SKM-1 treated with dmso at 0.1 percent for 144 hours (cell line): ENCODE data around the gene NME7.

Experiments used
- DNase-seq: peaks from one replicate; lab custom pipeline; 2025; ENCODE audit not compliant: unreplicated experiment; lab: John Stamatoyannopoulos, UW

NME7 gene

DNA sequence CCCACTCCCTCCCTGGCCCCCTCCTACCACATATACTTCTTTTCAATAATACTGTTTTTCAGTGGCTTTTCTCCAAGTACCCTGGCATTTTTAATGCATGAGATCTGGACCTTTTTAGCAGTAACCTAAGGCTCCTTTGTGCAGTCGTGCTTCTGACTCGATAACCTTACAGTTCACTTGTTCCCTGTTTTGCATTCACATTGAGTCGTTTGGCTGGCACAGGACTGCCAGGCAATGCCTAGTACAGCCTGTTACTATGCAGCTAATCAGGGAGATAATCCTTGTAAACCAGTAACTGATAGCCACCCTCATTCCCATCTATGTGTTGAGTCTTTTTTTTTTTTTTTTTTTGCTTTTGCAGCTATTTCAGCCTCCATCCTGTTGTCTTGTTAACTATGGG lies 257.4 kb downstream of the NME7 start:
- DNase-seq: no peak

DNA sequence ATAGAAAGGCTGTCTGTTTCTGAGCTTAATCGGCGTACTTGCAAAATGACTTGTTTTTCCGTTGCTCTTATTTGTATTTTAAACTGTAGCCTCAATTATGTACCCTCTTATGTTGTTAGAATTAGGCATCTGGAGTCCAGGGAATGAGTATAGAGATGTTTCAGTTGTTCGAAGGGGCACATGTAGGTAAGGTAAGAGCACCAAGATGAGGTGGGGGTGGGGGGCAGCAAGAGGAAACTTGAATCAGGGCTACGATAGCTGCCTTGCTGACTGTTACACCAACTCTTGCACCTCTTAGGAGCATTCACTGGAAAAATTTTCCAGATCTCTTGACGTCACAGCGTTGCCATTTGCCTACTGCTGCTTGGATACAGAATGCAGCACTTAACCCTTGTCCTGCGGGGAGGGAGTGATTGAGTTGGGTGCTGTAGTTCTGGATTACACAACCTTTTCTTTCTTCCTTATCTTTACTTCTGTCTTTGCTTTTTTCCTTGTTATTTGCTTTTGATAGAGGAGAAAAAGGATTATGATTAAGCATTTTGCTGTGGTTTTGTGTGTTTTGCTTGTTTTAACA lies 257.9 kb downstream of the NME7 start:
- no peak for DNase-seq

GRCh38 chr1:169108863-169109560 lies 258.6 kb downstream of the NME7 start:
- no peak for DNase-seq

GRCh38 chr1:169108223-169108622 lies 259.4 kb downstream of the NME7 start:
- no peak for DNase-seq

GRCh38 chr1:169107603-169108208 lies 259.9 kb downstream of the NME7 start:
- DNase-seq: no peak

- no peak for DNase-seq
Observed at GRCh38 chr1:169106921-169107602, 260.5 kb downstream of the NME7 start.

GRCh38 chr1:169106095-169106920 lies 261.3 kb downstream of the NME7 start, which contains the start of gene ATP1B1:
TSS of gene ATP1B1 (plus strand) at chr1:169106690. CDS start at chr1:169106830, 140 bp downstream.
- DNase-seq: peak; percentile 93

DNA sequence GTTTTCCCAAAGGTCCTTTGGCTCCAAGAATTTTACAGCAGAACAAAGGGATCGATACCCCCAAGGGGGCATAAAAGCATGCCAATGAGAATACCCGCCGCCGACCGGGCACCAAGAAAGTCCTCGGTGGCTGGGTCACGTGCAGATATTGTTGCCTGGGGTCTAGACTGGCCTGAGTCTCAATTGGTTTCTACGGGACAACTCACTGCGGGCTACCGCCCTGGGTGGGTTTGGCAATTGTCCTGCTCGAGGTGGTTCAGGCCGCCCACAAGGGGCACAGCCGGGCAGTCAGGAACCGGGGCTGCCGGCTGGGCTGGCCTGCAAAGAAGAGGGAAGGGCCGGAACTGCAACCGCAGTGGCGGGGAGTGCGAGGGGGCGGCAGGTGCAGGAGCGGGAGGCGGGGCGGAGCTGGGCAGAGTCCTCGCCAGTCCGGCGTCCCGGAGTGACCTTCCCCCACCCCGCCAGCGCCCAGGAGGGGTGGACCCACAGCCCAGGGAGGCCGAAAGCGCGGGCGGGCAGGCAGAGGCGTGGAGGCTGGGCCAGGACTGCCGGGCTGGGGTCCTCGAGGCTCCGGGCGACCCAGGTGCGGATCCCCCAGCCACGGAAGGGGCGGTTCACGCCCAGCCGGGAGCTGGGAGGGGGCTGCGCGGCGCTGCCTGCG lies 262.0 kb downstream of the NME7 start:
- peak; percentile 62 for DNase-seq

- DNase-seq: no peak
Observed at GRCh38 chr1:169105087-169105433, 262.5 kb downstream of the NME7 start.

DNA sequence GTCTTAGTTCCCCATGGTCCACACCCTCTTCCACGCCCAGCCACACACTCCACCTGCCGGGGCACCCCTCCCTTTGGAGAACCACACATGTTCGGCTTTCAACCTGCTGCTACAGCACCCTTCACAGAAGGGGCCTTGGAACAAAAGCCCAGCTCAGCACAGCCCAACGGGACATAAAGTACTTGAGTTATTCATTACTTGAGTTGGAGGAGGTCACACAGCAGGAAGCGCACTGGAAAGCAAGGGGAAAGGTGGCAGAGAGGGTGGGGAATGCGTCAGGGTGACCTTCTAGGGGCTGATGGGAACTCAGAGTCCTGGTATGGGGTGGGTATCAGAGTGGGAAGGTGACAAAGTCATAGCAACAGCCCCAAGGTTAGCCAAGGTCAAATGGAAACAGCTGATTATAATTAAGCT lies 264.1 kb downstream of the NME7 start:
- DNase-seq: no peak

- no peak for DNase-seq
Observed at GRCh38 chr1:169103002-169103401, 264.6 kb downstream of the NME7 start.

DNA sequence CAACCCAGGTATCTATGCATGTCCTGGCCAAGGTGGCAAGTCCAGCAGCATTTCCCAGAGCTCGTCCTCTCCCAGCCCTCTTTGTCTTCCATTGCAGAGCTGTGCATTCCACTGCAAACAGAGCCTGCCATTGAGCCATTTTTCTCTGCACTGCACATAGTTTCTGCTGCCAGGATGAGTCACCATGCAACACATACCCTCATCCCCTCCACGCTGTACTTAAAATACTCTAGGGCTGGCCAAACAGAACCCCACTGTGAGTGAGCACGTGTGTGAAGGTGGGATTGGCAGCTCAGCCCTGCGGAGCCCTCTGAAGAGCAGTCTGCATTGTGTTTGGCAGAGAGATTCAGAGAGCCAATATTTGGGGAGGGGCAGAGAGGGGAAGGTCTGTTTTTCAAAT lies 265.0 kb downstream of the NME7 start:
- no peak for DNase-seq

GRCh38 chr1:169100651-169101088 lies 266.9 kb downstream of the NME7 start:
- no peak for DNase-seq

GRCh38 chr1:169100208-169100607 lies 267.4 kb downstream of the NME7 start:
- DNase-seq: no peak

DNA sequence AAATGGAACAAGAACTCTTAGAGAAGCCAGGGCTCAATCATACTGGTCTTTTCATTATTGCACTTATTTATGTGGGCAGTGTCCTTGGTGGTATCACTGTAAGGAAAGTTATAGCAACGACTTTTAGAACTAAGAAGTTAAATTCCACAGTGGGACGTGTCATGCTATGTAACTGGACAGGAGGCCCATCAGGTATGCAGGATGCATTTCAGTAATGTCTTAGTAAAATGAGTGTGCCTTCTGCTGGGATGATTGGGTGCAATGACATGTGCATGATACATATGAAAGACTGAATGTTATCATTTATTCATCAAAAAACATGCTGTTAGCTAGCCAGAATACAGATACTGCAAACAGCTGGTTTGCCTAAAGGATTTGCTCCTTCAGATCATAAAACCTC lies 268.0 kb downstream of the NME7 start:
- DNase-seq: no peak

DNA sequence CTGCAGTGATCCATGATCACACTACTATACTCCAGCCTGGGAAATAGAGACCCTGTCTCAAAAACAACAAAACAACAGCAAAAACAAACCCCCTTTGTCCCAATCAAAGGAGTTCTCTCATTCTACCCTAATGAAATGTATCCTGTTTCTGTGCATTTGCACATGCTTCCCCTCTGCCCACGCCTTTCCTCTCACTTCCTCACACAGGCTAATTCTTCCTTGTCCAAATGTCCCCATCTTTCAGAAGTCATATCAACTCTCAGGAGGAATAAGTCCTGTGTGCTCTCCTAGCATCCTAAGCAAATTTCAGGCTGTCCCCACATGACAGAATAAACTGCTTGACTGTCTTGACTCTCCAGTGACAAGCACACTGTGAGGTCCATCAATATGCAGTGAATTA lies 269.2 kb downstream of the NME7 start:
- no peak for DNase-seq

GRCh38 chr1:169094897-169095569 lies 272.6 kb downstream of the NME7 start:
- no peak for DNase-seq

- DNase-seq: no peak
Observed at GRCh38 chr1:169092399-169092798, 275.2 kb downstream of the NME7 start.

DNA sequence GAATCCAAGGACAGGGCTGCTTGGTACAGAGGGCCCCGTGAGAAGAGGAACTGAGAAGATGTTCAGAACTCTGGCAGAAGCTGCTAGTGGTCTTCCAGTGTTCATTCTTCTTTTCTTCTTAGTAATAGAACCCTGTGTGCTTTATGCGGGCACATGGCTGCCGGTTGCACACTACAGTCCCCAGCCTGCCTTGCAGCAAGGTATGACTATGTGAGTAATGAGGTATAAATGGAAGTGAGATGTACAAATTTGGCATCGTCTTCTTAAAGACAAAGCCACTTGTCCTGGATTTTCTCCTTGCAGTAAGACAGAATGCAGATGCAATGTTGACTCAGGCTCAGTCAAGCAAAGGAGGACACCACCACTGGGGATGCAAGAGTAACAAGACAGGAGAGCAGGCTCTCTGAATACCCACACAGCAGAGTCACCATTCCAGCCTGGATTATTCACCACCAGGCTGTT lies 276.1 kb downstream of the NME7 start:
- no peak for DNase-seq

GRCh38 chr1:169090900-169091311 lies 276.7 kb downstream of the NME7 start:
- no peak for DNase-seq
